Kidney epithelial cell (primary cell): ENCODE results near the gene SLC6A19. TPM values are rescaled to one million over a fixed set of nuclear protein-coding genes. Genes with fewer than 3 reads are reported as not detected.

ENCODE experiments used
- DNase-seq: peaks from one replicate; pipeline ENCODE4 v3.0.0-alpha.2; 2010; ENCODE audit warnings: low read depth
- H3K27me3 ChIP-seq: 2 replicates; pipeline ENCODE4 v1.6.0; 2011; ENCODE audit warnings: low read length; ENCODE audit not compliant: control insufficient read depth, insufficient read depth
- H3K36me3 ChIP-seq: 2 replicates; pipeline ENCODE4 v1.5.1; 2011; ENCODE audit warnings: low read length; ENCODE audit not compliant: control insufficient read depth, insufficient read depth
- H3K4me3 ChIP-seq: 2 replicates; pipeline ENCODE4 v1.5.1; 2011; ENCODE audit warnings: low read depth, mild to moderate bottlenecking, control low read depth, low read length
- total RNA-seq: library from RNA; depleted of rRNA; stranded (reverse); fragments of >200 nt; gene quantifications from 2 replicates; pipeline ENCODE4 v1.2.3, GENCODE V29; 2015
- TF ChIP-seq, protein P1 (sequence below): IDR thresholded peaks from 2 replicates; pipeline ENCODE4 v1.5.1; 2011; ENCODE audit warnings: mild to moderate bottlenecking, moderate library complexity, low read length, control low read depth, inconsistent platforms; ENCODE audit not compliant: insufficient read depth, poor library complexity, severe bottlenecking

Gene SLC6A19
- total RNA-seq, 1 donor from 2014 or later: not detected

GRCh38 chr5:1161108-1161832 is 40.1 kb upstream of the SLC6A19 start:
- DNase-seq: no peak
- Histone ChIP-seq H3K4me3 (no peak overlapping the region), H3K36me3 (no peaks in the 10 kb centered on the region), H3K27me3 (peaks cover 22% of the 10 kb centered on the region)
- TF ChIP-seq, protein P1, sequence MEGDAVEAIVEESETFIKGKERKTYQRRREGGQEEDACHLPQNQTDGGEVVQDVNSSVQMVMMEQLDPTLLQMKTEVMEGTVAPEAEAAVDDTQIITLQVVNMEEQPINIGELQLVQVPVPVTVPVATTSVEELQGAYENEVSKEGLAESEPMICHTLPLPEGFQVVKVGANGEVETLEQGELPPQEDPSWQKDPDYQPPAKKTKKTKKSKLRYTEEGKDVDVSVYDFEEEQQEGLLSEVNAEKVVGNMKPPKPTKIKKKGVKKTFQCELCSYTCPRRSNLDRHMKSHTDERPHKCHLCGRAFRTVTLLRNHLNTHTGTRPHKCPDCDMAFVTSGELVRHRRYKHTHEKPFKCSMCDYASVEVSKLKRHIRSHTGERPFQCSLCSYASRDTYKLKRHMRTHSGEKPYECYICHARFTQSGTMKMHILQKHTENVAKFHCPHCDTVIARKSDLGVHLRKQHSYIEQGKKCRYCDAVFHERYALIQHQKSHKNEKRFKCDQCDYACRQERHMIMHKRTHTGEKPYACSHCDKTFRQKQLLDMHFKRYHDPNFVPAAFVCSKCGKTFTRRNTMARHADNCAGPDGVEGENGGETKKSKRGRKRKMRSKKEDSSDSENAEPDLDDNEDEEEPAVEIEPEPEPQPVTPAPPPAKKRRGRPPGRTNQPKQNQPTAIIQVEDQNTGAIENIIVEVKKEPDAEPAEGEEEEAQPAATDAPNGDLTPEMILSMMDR: no peak

DNA sequence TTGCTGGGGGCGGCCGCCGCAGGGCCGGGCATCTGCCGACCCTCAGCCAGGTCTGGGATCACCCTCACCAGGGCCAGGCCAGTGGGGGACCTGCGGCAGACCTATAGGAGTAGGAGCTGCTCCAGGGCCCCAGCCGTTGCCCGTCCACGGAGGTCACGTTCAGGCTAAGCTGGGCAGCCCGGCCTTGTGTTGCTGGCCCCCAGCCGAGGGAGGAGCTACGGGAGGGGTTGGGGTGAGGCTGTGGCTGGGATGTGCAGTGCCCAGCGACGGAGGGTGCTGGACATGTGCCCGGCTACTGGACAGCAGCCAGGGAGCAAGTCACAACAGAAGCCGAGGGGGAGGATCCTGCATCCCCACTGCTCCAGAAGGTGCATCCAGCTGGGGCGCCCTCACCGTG is 39.6 kb upstream of the SLC6A19 start:
- TF ChIP-seq, protein P1: no peak
- no peak overlapping the region for H3K4me3 ChIP-seq
- peaks cover 16% of the 10 kb centered on the region for H3K27me3 ChIP-seq
- no peaks in the 10 kb centered on the region for H3K36me3 ChIP-seq
- DNase-seq: no peak

- Histone ChIP-seq H3K36me3 (no peaks in the 10 kb centered on the region), H3K27me3 (peaks cover 12% of the 10 kb centered on the region), H3K4me3 (no peak overlapping the region)
- TF ChIP-seq, protein P1: no peak
- DNase-seq: no peak
Observed at GRCh38 chr5:1162276-1162675, 39.1 kb upstream of the SLC6A19 start.

GRCh38 chr5:1162751-1163150 is 38.6 kb upstream of the SLC6A19 start:
- TF ChIP-seq, protein P1: no peak
- Histone ChIP-seq H3K36me3 (no peaks in the 10 kb centered on the region), H3K27me3 (peaks cover 10% of the 10 kb centered on the region), H3K4me3 (no peak overlapping the region)
- DNase-seq: no peak

- H3K27me3 ChIP-seq: peaks cover 13% of the 10 kb centered on the region
- no peak for DNase-seq
- TF ChIP-seq, protein P1: no peak
- no peak overlapping the region for H3K4me3 ChIP-seq
- no peaks in the 10 kb centered on the region for H3K36me3 ChIP-seq
Observed at GRCh38 chr5:1163366-1163765, 38.0 kb upstream of the SLC6A19 start.

GRCh38 chr5:1163879-1164278 is 37.5 kb upstream of the SLC6A19 start:
- no peaks in the 10 kb centered on the region for H3K36me3 ChIP-seq
- H3K27me3 ChIP-seq: peaks cover 10% of the 10 kb centered on the region
- TF ChIP-seq, protein P1: no peak
- no peak overlapping the region for H3K4me3 ChIP-seq
- no peak for DNase-seq
